Measurements from ENCODE around the gene TMEM38A.
"Not testable (repeated sequence)": the region's sequence is repeated elsewhere in the genome, so short reads cannot be mapped to it uniquely, and the experiment has no call there.

TMEM38A gene

GRCh38 chr19:16676101-16676798 lies 15.3 kb downstream of the TMEM38A start:
- no peak for DNase-seq (ENCODE audit: low read depth)

DNA sequence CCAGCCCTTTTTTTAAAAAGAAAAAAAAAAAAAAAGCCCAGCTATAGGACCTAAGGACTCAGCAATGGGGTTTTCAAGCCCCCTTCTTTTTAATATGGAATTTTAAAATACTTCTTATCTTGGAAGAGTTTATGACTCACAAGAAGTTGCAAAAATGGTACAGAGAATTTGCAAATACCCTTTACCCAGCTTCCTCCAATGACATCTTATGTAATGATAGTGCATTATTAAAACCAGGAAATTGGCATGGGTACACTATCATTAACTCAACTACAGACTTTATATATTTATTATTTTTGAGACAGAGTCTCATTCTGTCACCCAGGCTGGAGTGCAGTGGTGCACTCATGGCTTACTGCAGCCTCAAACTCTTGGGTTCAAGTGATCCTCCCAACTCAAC lies 16.1 kb downstream of the TMEM38A start:
- DNase-seq (ENCODE audit: low read depth), result no peak

GRCh38 chr19:16678498-16678897 lies 17.6 kb downstream of the TMEM38A start:
- no peak for DNase-seq (ENCODE audit: low read depth)

GRCh38 chr19:16679811-16680210 lies 18.9 kb downstream of the TMEM38A start:
- DNase-seq (ENCODE audit: low read depth), result no peak

DNA sequence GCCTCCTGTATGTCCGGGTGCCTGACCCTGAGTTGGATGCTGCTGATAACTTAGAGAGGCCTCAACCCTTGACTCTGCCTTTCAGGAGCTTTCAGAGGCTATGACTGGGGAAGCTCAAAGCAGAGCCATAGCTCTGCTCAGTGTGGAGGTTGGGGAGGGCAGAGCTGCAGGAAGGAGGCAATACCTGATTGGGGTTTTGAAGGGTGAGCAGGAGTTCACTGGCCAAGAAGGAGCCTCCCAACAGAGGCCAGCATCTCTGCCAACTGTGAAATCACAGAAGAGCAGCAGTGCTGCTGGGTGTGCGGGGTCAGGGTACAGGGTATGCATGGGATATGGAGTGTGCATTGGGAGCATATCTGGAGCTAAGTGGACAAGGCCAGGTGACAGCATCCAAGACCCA lies 21.6 kb downstream of the TMEM38A start:
- DNase-seq (ENCODE audit: low read depth), result no peak

DNA sequence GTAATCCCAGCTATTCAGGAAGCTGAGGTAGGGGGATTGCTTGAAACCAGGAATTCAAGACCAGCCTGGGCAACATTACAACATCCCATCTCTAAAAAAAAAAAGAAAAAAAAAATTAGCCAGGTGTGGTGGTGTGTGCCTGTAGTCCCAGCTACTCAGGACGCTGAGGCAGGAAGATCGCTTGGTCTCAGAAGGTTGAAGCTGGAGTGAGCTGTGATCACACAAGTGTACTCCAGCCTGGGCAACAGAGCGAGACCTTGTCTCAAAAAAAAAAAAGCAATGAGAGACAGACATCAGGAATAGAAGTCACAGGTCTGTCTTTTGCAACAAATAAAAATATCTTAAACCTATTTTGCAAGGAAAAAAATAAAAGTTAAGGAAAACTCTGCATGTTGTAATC lies 23.3 kb downstream of the TMEM38A start:
- no peak for DNase-seq (ENCODE audit: low read depth)

- DNase-seq (ENCODE audit: low read depth), result no peak
These were observed 27.1 kb downstream of the TMEM38A start for GRCh38 chr19:16688084-16688483.

- DNase-seq (ENCODE audit: low read depth), result no peak
These were observed 38.0 kb downstream of the TMEM38A start for GRCh38 chr19:16698914-16699313.

- no peak for DNase-seq (ENCODE audit: low read depth)
These were observed 41.2 kb downstream of the TMEM38A start for GRCh38 chr19:16702123-16702522.

GRCh38 chr19:16703677-16704076 lies 42.7 kb downstream of the TMEM38A start:
- DNase-seq (ENCODE audit: low read depth), result no peak

DNA sequence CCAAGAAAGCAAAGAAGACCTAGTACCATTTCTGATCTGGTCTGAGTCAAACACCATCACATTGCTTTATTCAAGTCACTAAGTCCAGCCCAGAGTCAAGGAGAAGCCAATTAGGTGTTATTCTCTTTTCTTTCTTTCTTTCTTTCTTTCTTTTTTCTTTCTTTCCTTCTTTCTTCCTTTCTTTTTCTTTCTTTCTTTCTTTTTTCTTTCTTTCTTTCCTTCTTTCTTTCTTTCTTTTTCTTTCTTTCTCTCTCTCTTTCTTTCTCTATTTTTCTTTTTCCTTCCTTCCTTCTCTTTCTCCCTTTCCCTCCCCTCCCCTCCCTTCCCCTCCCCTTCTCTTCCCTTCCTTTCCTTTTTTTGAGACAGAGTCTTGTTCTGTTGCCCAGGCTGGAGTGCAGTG lies 49.9 kb downstream of the TMEM38A start:
- not testable (repeated sequence) for DNase-seq (ENCODE audit: low read depth)

GRCh38 chr19:16712295-16712694 lies 51.4 kb downstream of the TMEM38A start:
- not testable (repeated sequence) for DNase-seq (ENCODE audit: low read depth)

- peak; percentile 19 for DNase-seq (ENCODE audit: low read depth)
These were observed 53.9 kb downstream of the TMEM38A start for GRCh38 chr19:16714702-16715287.

GRCh38 chr19:16715611-16716010 lies 54.7 kb downstream of the TMEM38A start:
- no peak for DNase-seq (ENCODE audit: low read depth)

GRCh38 chr19:16721051-16721450 lies 60.1 kb downstream of the TMEM38A start:
- DNase-seq (ENCODE audit: low read depth), result no peak

- no peak for DNase-seq (ENCODE audit: low read depth)
These were observed 61.7 kb downstream of the TMEM38A start for GRCh38 chr19:16722591-16722990.

- no peak for DNase-seq (ENCODE audit: low read depth)
These were observed 66.0 kb downstream of the TMEM38A start for GRCh38 chr19:16726916-16727315.

GRCh38 chr19:16735650-16736266 lies 74.8 kb downstream of the TMEM38A start:
- DNase-seq (ENCODE audit: low read depth), result not testable (repeated sequence)

- DNase-seq (ENCODE audit: low read depth), result no peak
These were observed 75.8 kb downstream of the TMEM38A start for GRCh38 chr19:16736709-16737108.

DNA sequence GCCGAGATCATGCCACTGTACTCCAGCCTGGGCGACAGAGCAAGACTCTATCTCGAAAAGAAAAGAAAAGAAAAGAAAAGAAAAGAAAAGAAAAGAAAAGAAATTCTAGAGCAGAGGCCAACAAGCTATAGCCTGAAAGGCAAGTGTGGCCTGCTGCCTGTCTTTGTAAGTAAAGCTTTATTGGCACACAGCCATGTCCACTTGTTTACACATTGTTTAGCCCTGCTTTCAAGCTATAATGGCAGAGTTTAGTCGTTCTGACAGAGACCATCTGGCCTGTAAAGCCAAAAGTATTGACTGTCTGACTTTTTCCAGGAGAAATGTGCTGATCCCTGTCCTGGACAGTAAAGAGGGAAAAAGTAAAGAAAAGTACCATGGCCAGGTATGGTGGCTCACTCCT lies 77.0 kb downstream of the TMEM38A start:
- no peak for DNase-seq (ENCODE audit: low read depth)

DNA sequence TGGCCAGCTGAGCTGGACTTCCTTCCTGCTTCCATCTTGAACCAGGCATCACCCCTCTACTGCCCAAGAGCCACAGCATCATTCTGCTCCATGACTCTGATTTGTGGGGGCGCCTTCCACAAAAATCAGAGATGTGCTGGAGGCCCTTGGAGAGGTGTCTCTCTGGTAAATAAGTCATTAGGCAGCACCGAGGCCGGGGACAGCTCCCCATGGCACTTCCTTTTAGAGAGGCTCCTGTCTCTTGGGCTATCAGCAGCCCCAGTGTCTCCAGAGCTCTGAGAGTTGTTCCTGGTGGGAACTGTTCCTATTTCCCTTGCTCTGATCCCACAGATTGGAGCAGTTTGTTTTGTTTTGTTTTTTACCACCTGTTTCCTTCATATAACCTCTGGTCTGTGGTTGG lies 78.6 kb downstream of the TMEM38A start:
- DNase-seq (ENCODE audit: low read depth), result no peak

Data from stimulated activated CD8-positive, alpha-beta memory T cell treated with anti-CD3 and anti-CD28 coated beads, Interleukin-4, amount 100 ng/mL, for 24 hours (primary cell).